Inferior parietal cortex (tissue), 1 donor: ENCODE measurements around the gene ASAH2B.

Source experiments
- DNase-seq: peaks from one replicate; pipeline ENCODE4 v3.0.0-alpha.2; 2016; ENCODE audit errors: extremely low spot score

The ASAH2B gene

DNA sequence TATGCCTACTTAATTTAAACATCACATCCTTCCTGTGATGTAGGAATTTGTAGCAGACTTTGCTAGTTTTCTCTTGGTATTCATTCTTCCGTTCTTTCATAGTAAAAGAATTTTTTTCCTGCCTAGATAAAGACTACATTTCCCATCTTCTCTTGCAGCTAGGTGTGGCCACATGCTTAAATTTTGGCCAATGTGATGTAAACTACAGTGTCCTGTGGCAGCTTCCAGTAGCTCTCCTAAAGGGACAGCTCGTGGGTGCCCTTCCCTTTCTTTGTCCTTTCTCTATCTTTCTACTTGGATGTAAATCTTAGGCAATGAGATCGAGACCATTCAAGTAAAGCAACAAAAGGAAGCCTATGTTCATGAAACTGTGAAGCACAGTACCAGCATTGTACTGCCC, 58.6 kb downstream of the ASAH2B start:
- no peak for DNase-seq

DNA sequence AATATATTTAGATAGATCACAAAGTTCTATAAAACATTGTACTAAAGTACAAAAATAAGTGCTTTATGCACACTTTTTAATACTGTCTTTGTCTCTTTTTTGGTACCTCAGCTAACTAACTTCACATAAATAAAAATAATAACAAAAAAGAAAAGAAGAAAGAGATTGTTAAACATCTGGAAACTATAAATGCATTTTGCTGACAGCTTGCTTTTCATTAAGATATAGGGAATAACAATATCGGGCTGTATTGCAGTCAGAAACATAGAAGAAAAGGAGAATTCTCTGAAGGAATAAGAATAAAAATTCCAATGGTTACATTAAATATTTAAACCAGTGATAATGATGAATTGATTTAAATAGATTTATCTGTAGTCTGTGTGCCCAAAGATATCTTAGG, 59.9 kb downstream of the ASAH2B start:
- no peak for DNase-seq

DNA sequence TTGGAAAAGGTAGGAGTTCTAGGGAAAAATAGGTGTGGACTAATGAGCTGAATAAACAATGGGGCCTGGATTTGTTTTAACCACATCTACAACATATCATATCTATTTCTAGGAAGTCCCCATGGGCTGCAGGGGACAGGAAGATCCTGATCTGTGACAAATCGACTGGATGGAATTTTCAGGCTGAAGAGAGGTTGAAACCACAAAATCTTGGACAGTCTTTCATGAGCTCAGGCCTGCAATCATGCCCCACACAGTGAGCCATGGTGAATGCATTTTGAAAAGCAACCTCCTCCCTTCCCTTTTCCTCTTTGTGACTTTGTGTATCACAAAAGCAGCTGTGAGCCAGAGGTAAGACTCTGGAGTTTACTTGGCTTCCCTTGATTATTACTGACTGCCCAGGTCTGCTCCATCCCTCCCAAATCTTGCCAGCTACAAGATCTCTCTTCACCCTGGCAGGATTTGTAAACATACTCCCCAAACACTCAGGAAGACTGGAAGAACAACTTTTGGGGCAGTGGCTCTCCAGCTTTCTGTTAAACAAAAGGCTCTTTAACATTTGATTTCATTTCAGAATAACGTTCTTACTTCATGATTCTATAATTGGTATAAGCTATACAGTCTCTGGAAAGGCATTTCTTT, 66.4 kb downstream of the ASAH2B start:
- no peak for DNase-seq

DNA sequence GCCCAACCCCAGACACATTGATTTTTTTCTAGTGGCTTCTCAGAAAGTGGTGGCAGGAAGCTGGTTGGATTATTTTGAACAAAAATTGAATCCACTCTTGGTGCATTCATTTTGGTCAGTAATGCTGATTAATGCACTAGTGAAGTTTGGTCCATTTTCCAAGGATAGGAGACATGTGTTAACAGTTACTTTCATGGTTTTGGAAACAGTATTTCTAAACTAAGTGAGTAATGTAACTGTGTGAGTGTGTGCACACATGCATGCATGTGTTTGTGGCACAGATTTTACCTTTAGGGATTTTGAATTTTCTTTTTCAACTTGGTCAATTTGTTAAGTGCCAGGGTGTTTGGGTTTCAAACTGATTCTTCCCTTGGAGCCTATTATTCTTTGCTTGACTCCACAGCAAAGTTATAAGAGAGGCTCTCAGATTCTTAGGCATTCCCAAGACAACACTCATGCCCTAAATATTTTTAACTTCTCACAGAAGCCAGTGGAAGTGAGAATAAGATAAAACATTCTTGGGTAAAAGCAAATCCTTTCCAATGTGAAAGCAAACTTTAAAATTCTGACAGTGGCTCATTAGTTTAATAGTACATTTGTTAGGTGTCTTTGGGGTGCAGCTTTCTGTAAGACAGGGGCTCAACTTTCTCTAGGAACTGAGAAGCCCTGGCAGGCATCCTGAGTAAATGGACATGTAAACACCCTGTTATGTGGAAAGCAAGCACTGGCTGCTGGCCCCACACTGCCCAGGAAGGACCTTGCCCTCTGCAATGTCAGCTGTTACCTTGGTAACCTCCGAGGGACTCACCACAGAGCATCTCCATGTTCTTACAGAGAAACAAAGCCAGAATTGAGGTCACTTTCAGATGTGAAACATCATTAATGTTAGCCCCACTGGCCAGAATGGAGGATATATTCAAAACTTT, 68.4 kb downstream of the ASAH2B start:
- DNase-seq: no peak
